ENCODE data around the gene CLEC10A.

DNA sequence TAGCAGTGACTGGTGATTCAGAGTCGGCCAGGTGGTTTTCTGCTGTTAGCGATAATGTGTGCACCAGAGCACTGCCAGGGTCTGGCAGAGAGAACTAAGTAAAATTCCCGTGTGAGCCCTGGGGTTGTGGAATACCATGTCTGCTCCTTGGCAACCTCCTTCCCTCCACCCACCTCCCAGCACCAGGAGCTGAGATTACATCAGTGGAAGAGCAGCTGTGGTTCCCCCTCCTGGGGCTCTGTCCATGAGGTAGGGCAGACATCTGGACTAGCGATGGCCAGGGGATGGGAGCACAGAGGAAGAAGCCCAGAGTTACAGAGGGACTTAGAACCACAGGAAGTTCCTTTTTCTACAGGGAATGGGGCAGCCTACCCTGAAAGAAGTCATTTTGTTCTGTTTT lies 15.8 kb downstream of the CLEC10A start:
- TF ChIP-seq CTCF (conservative IDR thresholded peaks at IDR 0.05 in 1 of 2, IDR thresholded peaks at IDR 0.05 in 1 of 2; ENCODE audit: extremely low read depth in 1 of 2, insufficient read depth in 1 of 2, low read depth in 1 of 2, low read length in 2 of 2) (no peak), EZH2 (IDR thresholded peaks at IDR 0.05; ENCODE audit: borderline replicate concordance, low read length) (no peak)
